ENCODE measurements around the gene UBE2L6. TPM values are rescaled to one million over a fixed set of nuclear protein-coding genes. Genes with fewer than 3 reads are reported as not detected.

Gene UBE2L6
- polyA plus RNA-seq, 1 donor from 2014 or later = 88.0 TPM

DNA sequence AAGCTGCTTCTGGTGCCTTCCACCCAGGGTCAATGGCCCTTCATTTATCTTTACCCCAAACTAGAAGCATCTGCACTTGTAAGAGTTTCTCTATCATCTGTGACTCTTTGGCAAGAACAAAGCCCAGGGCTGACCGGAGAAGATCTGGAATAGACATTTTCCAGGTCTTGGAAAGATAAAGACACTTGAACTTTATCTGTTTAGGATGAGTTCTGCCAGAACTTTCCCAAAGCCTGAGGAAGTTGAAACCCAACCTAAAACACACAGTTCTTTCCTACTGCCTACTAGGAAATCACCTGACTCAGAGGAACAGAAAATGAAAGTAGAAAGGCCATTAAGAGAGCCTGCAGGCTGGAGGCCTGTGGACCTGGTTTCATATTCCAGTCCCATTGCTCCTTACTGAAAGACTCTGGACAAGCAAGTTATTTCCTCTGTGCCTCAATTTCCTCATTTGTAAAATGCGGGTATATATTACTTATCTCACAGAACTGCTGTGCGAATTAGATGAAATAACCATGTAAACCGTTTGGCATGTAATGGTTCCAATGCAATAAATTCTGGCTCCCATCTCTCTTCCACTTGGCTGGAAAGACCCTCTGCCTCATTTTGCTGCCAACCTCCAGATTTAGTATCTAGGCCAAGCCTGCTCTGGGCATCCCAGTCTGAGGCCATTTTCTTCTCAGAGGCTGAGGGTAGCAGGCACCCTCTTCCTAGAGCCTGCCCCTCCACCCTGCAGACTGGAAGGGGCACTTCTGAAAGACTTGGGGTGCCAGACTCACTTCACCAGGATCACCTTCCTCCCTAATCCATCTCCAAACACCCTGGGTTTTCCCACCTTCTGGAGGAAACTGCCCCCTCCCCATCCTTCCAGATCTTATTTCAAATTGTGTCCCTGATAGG is 1.2 kb downstream of the UBE2L6 start:
- TF ChIP-seq TAF1 (IDR thresholded peaks at IDR 0.05; ENCODE audit: low read depth) = peak; percentile 52
- TF ChIP-seq RAD21 (conservative IDR thresholded peaks at IDR 0.05) = no peak
- Histone ChIP-seq H3K9me2 (ENCODE audit: insufficient read depth, low read length) (no peaks in the 10 kb centered on the region), H2AFZ (ENCODE audit: low read depth, low read length) (no peak overlapping the region), H4K20me1 (ENCODE audit: insufficient read depth) (no peaks in the 10 kb centered on the region), H3K36me3 (ENCODE audit: insufficient read depth, low read length) (no peaks in the 10 kb centered on the region), H3F3A (ENCODE audit: insufficient read depth, low read length, poor library complexity, severe bottlenecking) (no peaks in the 10 kb centered on the region), H3K27ac (ENCODE audit: low read length) (no peak overlapping the region), H3K9me3 (ENCODE audit: low read length) (no peaks in the 10 kb centered on the region), H3K27me3 (ENCODE audit: insufficient read depth, low read depth, low read length) (no peaks in the 10 kb centered on the region), H3K4me3 (ENCODE audit: low read length) (peak overlapping the region; percentile 99), H3K9ac (ENCODE audit: low read length) (no peak overlapping the region), H3K4me2 (ENCODE audit: low read length) (peak overlapping the region; percentile 92), H3K79me2 (replicated peaks; ENCODE audit: insufficient read depth, low read length) (peaks cover 44% of the 10 kb centered on the region)

DNA sequence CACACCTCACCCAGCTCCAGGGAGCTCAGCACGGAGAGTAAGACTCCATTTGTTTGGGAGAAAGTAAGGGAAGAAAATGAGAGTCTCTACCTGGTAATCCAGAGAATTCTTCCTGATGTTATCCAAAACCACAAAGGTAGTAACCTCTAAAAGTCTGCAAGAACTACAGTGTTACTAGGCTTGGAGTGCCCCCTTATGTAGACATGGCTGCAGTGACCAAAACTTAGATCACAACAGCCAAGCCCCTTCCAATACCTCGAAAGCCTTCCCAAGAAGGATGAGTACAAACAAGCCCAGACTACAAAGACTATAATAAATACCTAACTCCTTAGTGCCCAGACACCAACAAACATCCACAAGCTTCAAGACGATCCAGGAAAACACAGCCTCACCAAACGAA is 4.9 kb downstream of the UBE2L6 start:
- TF ChIP-seq SMC3 (conservative IDR thresholded peaks at IDR 0.05; ENCODE audit: poor library complexity) (no peak), POLR2AphosphoS5 (IDR thresholded peaks at IDR 0.05) (no peak), EZH2 (IDR thresholded peaks at IDR 0.05; ENCODE audit: borderline replicate concordance, insufficient read depth, low read length, poor library complexity, severe bottlenecking) (no peak), EP300 (conservative IDR thresholded peaks at IDR 0.05; ENCODE audit: poor library complexity, severe bottlenecking) (no peak), TAF1 (IDR thresholded peaks at IDR 0.05; ENCODE audit: low read depth) (no peak), RAD21 (conservative IDR thresholded peaks at IDR 0.05) (no peak), MXI1 (conservative IDR thresholded peaks at IDR 0.05; ENCODE audit: poor library complexity, severe bottlenecking) (no peak)
- TF ChIP-seq, protein P1, sequence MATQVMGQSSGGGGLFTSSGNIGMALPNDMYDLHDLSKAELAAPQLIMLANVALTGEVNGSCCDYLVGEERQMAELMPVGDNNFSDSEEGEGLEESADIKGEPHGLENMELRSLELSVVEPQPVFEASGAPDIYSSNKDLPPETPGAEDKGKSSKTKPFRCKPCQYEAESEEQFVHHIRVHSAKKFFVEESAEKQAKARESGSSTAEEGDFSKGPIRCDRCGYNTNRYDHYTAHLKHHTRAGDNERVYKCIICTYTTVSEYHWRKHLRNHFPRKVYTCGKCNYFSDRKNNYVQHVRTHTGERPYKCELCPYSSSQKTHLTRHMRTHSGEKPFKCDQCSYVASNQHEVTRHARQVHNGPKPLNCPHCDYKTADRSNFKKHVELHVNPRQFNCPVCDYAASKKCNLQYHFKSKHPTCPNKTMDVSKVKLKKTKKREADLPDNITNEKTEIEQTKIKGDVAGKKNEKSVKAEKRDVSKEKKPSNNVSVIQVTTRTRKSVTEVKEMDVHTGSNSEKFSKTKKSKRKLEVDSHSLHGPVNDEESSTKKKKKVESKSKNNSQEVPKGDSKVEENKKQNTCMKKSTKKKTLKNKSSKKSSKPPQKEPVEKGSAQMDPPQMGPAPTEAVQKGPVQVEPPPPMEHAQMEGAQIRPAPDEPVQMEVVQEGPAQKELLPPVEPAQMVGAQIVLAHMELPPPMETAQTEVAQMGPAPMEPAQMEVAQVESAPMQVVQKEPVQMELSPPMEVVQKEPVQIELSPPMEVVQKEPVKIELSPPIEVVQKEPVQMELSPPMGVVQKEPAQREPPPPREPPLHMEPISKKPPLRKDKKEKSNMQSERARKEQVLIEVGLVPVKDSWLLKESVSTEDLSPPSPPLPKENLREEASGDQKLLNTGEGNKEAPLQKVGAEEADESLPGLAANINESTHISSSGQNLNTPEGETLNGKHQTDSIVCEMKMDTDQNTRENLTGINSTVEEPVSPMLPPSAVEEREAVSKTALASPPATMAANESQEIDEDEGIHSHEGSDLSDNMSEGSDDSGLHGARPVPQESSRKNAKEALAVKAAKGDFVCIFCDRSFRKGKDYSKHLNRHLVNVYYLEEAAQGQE (IDR thresholded peaks at IDR 0.05; ENCODE audit: borderline replicate concordance) = no peak
- TF ChIP-seq, protein P2, sequence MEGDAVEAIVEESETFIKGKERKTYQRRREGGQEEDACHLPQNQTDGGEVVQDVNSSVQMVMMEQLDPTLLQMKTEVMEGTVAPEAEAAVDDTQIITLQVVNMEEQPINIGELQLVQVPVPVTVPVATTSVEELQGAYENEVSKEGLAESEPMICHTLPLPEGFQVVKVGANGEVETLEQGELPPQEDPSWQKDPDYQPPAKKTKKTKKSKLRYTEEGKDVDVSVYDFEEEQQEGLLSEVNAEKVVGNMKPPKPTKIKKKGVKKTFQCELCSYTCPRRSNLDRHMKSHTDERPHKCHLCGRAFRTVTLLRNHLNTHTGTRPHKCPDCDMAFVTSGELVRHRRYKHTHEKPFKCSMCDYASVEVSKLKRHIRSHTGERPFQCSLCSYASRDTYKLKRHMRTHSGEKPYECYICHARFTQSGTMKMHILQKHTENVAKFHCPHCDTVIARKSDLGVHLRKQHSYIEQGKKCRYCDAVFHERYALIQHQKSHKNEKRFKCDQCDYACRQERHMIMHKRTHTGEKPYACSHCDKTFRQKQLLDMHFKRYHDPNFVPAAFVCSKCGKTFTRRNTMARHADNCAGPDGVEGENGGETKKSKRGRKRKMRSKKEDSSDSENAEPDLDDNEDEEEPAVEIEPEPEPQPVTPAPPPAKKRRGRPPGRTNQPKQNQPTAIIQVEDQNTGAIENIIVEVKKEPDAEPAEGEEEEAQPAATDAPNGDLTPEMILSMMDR (IDR thresholded peaks at IDR 0.05; ENCODE audit: poor library complexity, severe bottlenecking) = no peak
- Histone ChIP-seq H3K4me3 (ENCODE audit: low read length) (no peak overlapping the region), H3K9ac (ENCODE audit: low read length) (no peak overlapping the region), H3K27ac (ENCODE audit: low read length) (no peak overlapping the region), H4K20me1 (ENCODE audit: insufficient read depth) (no peaks in the 10 kb centered on the region), H2AFZ (ENCODE audit: low read depth, low read length) (no peak overlapping the region), H3K4me2 (ENCODE audit: low read length) (no peak overlapping the region), H3F3A (ENCODE audit: insufficient read depth, low read length, poor library complexity, severe bottlenecking) (no peaks in the 10 kb centered on the region), H3K9me2 (ENCODE audit: insufficient read depth, low read length) (no peaks in the 10 kb centered on the region), H3K79me2 (replicated peaks; ENCODE audit: insufficient read depth, low read length) (peaks cover 37% of the 10 kb centered on the region), H3K27me3 (ENCODE audit: insufficient read depth, low read depth, low read length) (no peaks in the 10 kb centered on the region), H3K9me3 (ENCODE audit: low read length) (no peaks in the 10 kb centered on the region), H3K36me3 (ENCODE audit: insufficient read depth, low read length) (no peaks in the 10 kb centered on the region)

Measured in neural cell (in vitro differentiated cells).